NCI-H526 treated with DMSO at 0.1 percent for 48 hours (cell line): Measurements from ENCODE around the gene RET.
"Not testable (repeated sequence)": the region's sequence is repeated elsewhere in the genome, so short reads cannot be mapped to it uniquely, and the experiment has no call there.

ENCODE experiments used
- DNase-seq: peaks from one replicate; lab custom pipeline; 2025; lab: John Stamatoyannopoulos, UW

Gene RET

DNA sequence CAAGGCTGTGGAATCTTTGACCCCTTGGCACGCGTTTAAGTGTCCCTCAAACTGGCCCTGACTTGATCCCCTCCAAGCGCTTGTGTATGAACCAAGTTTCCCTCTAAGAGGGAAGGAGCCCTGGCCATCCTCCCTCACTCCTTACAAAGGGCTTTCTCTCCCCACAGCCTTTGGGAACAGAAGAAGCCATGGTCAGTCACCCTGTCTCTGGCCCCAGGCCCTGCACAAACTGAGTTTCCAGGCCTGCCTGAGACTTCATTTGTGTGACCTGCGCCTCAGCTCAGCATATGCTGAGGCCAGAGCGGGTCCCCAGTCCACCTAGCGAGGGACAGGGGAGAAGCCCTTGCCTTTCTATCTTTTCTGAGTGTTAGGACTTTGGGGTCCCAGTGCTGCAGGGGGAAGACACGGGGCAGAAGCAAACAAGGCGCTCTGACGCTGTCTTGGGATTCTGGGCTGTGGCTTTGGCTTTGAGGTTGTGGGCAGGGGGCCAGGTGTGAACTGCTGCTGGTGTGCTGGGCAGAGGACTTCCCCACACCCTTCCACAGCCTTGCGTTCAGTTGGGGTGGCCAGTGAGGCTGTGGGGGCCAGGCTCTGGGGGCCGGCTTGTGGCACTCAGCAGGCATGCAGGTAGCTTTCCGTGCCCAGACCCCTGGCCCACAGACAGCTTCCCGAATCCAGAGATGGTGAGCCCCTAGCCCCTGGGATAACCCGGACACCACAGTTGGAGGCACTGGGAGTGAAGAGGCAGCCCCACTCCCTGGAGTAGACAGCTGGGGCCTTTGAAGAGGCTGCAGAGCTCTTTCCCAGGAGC, 1.5 kb downstream of the RET start:
- DNase-seq = no peak

DNA sequence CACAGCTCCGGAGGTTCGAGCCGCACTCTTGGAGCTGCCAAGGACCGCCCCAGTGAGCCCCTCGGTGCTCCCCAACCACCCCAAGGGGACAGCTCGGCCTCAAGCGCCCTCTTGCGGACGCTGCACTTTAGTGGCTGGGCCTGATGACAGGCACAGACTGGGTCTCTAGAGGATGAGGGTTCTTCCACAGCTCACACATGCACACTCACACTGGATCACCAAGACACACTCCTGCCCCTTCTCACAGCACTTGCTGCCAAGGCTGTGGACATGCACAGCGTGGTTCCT, 2.1 kb downstream of the RET start:
- no peak for DNase-seq

- DNase-seq = no peak
These were observed 3.0 kb downstream of the RET start for GRCh38 chr10:43079856-43080255.

GRCh38 chr10:43082087-43082486, 5.2 kb downstream of the RET start:
- DNase-seq = no peak

- no peak for DNase-seq
These were observed 5.9 kb downstream of the RET start for GRCh38 chr10:43082746-43083145.

DNA sequence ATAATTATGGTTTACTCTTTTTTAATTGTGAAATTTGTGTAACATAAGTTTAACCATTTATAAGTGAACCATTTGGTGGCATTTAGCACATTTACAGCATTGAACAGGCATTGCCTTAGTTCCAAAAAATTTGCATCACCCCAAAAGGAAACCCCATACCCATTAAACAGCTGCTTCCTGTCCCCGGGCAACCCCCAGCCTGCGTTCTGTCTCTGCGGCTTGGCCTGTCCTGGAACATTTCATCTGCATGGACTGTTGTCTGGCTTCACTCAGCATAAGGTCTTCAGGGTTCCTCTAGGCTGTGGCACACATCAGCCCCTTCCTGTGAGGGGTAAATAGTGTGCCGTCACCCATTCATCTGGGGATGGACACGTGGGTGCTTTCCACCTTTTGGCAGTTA, 6.9 kb downstream of the RET start:
- DNase-seq = no peak

- DNase-seq = no peak
These were observed 7.9 kb downstream of the RET start for GRCh38 chr10:43084812-43085211.

DNA sequence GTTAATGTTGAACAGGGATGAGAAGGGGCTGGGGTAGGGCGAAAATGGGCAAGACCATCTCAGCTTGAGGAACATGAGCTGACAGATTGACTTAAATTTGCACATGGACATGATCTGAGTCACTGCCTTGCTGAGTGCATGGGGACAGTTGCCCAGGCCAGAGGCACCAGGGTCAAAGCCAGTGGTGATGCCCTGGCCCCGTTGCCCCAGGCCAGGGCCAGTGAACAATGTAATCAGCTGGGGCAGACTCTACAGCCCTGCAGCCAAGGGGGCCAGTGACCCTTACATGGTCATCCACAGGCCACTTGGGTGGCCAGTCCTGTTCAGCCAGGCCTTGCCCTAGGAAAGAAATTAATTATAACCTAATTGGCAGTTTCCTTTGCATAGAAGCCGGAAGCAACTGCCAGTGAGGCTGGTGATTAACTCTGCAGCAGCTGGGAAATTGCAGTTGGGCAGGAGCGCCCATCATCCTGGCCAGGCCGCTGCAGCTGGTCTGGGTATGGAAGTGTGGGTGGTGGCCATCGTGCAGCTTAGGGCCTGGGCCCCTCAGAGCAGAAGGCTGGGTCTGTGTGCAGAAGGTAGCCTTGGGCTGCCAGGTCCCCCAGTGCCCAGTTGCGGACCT, 9.6 kb downstream of the RET start:
- no peak for DNase-seq

GRCh38 chr10:43089519-43089918, 12.7 kb downstream of the RET start:
- no peak for DNase-seq

- DNase-seq = no peak
These were observed 13.3 kb downstream of the RET start for GRCh38 chr10:43090188-43090587.

DNA sequence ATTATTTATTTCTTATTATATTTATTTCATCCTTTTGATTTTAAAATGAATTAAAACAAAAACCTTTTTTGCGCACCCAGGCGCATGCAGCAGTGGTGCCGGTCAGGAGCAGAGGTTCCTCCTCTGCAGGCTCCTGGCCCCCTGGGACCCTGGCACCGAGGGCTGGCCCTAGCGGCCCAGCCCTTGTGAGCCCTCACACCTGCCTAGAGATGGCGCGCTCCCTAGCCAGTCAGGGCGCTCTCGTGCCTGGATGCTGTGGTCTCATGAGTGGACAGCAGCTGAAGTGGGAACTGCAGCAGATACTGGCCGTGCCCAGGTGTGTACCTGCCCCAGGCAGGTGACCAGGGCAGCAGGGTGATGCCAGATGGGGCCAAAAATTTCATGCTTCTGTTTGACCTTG, 13.8 kb downstream of the RET start:
- DNase-seq = no peak

DNA sequence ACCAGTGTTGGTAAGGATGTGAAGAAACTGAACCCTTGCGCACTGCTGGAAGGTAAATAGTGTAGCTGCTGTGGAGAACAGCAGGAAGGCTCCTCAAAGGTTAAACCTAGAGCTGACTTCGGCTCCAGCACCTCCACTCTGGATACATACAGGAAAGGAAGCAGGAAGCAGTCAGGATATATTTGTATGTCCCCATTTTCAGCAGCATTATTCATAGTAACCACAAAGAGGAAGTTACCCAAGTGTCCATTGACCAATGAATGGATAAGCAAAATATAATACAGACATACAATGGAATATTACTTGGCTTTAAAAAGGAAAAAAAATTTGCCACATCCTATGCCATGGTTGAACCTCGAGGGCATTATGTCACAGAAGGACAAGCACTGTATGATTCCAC, 15.0 kb downstream of the RET start:
- DNase-seq = no peak

GRCh38 chr10:43093423-43094076, 16.7 kb downstream of the RET start:
- no peak for DNase-seq

GRCh38 chr10:43094085-43094484, 17.2 kb downstream of the RET start:
- DNase-seq = no peak

GRCh38 chr10:43099339-43099738, 22.5 kb downstream of the RET start:
- not testable (repeated sequence) for DNase-seq

- no peak for DNase-seq
These were observed 23.1 kb downstream of the RET start for GRCh38 chr10:43099928-43100327.

DNA sequence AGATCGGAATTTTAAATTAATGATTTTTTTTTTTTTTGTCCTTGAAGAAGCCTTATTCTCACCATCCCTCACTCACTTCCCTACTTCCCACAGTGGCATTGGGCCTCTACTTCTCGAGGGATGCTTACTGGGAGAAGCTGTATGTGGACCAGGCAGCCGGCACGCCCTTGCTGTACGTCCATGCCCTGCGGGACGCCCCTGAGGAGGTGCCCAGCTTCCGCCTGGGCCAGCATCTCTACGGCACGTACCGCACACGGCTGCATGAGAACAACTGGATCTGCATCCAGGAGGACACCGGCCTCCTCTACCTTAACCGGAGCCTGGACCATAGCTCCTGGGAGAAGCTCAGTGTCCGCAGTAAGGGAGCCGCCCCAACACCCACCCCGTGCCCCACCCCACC, 23.5 kb downstream of the RET start:
- no peak for DNase-seq

DNA sequence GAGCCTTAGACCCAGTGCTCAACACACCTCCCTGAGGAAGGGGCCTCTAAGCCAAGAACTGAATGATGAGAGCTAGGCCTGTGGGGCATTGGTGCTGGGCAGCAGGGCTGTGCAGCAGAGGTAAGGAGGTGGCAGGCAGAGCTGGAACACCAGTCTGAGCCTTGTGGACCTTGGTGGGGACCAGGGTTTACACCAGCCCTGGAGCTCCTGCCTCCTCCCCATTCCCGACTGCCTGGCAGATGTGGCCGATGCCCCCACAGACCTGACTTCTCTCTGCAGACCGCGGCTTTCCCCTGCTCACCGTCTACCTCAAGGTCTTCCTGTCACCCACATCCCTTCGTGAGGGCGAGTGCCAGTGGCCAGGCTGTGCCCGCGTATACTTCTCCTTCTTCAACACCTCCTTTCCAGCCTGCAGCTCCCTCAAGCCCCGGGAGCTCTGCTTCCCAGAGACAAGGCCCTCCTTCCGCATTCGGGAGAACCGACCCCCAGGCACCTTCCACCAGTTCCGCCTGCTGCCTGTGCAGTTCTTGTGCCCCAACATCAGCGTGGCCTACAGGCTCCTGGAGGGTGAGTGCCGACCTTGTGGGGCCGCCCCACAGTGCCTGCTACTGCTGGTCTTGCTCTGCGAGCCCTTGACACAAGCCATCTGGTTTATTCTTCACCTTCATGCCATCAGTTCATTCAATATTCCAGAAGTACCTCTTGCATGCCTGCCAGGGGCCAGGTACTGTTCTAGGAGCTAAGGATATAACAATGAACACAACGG, 25.4 kb downstream of the RET start:
- no peak for DNase-seq

- DNase-seq = peak; percentile 32
These were observed 28.5 kb downstream of the RET start for GRCh38 chr10:43105102-43105955.

DNA sequence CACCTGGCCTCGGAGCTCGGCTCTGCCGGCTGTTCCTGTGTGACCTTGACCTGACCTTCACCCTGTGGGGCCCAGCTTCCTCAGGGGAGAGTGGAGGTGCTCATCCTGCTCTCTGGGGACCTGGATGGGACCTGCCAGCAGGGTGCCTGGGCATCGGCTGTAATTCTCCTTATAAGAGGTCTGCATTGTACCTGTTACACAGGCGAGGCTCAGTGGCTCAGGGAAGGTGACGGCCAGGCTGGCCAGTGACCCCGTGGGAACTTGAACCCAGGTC, 29.0 kb downstream of the RET start:
- no peak for DNase-seq

DNA sequence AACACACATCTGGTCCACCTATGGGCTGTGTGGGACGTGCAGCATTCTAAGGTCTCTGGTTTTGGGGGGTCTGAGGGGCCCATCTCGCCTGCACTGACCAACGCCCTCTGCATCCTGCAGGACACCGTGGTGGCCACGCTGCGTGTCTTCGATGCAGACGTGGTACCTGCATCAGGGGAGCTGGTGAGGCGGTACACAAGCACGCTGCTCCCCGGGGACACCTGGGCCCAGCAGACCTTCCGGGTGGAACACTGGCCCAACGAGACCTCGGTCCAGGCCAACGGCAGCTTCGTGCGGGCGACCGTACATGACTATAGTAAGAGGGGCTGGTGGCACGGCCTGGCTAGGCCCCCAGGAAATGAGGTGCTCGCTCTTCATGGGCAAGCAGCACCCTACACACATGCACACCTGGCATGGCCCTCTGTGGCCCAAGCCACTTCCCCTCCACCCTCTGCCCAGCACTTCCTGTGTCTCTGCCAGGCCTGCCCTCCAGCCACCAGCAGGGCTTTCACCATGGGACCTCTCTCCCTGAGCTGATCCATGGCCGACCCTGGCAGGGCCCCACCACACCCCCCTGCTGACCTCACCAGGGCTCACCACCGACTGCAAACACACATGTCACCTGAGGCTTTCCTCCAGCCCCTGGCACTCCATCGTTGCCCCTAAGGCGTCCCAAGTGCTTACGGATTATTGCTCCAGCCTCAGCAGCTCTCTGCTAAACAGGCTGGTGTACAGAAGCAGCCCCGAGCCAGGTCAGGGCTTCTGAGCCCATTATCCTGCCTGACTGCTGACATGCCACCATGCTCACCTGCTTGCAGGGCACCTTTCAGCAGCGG, 29.6 kb downstream of the RET start:
- no peak for DNase-seq
